ENCODE data around the gene PHTF2.

Gene PHTF2

GRCh38 chr7:77903597-77903996, 105.0 kb downstream of the PHTF2 start:
- DNase-seq (ENCODE audit: low read depth) = peak; percentile 29
- TF ChIP-seq CTCF (IDR thresholded peaks at IDR 0.05; ENCODE audit: low read depth, low read length) (no peak), POLR2A (IDR thresholded peaks at IDR 0.05; ENCODE audit: extremely low read depth, insufficient read length) (no peak), MAX (IDR thresholded peaks at IDR 0.05; ENCODE audit: low read depth, low read length) (no peak), MYC (IDR thresholded peaks at IDR 0.05; ENCODE audit: low read depth, low read length) (no peak)
- H3K4me3 ChIP-seq (ENCODE audit: low read depth, low read length) = no peak overlapping the region

GRCh38 chr7:77904252-77904651, 105.7 kb downstream of the PHTF2 start:
- TF ChIP-seq CTCF (IDR thresholded peaks at IDR 0.05; ENCODE audit: low read depth, low read length) = no peak
- TF ChIP-seq MAX (IDR thresholded peaks at IDR 0.05; ENCODE audit: low read depth, low read length) = no peak
- TF ChIP-seq POLR2A (IDR thresholded peaks at IDR 0.05; ENCODE audit: extremely low read depth, insufficient read length) = no peak
- TF ChIP-seq MYC (IDR thresholded peaks at IDR 0.05; ENCODE audit: low read depth, low read length) = no peak
- H3K4me3 ChIP-seq (ENCODE audit: low read depth, low read length) = no peak overlapping the region
- DNase-seq (ENCODE audit: low read depth) = no peak

GRCh38 chr7:77907281-77907680, 108.7 kb downstream of the PHTF2 start:
- DNase-seq (ENCODE audit: low read depth) = no peak
- no peak overlapping the region for H3K4me3 ChIP-seq (ENCODE audit: low read depth, low read length)
- no peak for TF ChIP-seq MAX (IDR thresholded peaks at IDR 0.05; ENCODE audit: low read depth, low read length)
- no peak for TF ChIP-seq CTCF (IDR thresholded peaks at IDR 0.05; ENCODE audit: low read depth, low read length)
- no peak for TF ChIP-seq MYC (IDR thresholded peaks at IDR 0.05; ENCODE audit: low read depth, low read length)
- TF ChIP-seq POLR2A (IDR thresholded peaks at IDR 0.05; ENCODE audit: extremely low read depth, insufficient read length) = no peak

- no peak for DNase-seq (ENCODE audit: low read depth)
- no peak for TF ChIP-seq POLR2A (IDR thresholded peaks at IDR 0.05; ENCODE audit: extremely low read depth, insufficient read length)
- TF ChIP-seq CTCF (IDR thresholded peaks at IDR 0.05; ENCODE audit: low read depth, low read length) = no peak
- no peak for TF ChIP-seq MYC (IDR thresholded peaks at IDR 0.05; ENCODE audit: low read depth, low read length)
- TF ChIP-seq MAX (IDR thresholded peaks at IDR 0.05; ENCODE audit: low read depth, low read length) = no peak
- no peak overlapping the region for H3K4me3 ChIP-seq (ENCODE audit: low read depth, low read length)
Measured at GRCh38 chr7:77908664-77909063, 110.1 kb downstream of the PHTF2 start.

- TF ChIP-seq MYC (IDR thresholded peaks at IDR 0.05; ENCODE audit: low read depth, low read length) (no peak), POLR2A (IDR thresholded peaks at IDR 0.05; ENCODE audit: extremely low read depth, insufficient read length) (no peak), MAX (IDR thresholded peaks at IDR 0.05; ENCODE audit: low read depth, low read length) (no peak), CTCF (IDR thresholded peaks at IDR 0.05; ENCODE audit: low read depth, low read length) (no peak)
- H3K4me3 ChIP-seq (ENCODE audit: low read depth, low read length) = no peak overlapping the region
- no peak for DNase-seq (ENCODE audit: low read depth)
Measured at GRCh38 chr7:77910124-77910523, 111.6 kb downstream of the PHTF2 start.

GRCh38 chr7:77912293-77912692, 113.7 kb downstream of the PHTF2 start:
- DNase-seq (ENCODE audit: low read depth) = no peak
- no peak overlapping the region for H3K4me3 ChIP-seq (ENCODE audit: low read depth, low read length)
- no peak for TF ChIP-seq POLR2A (IDR thresholded peaks at IDR 0.05; ENCODE audit: extremely low read depth, insufficient read length)
- TF ChIP-seq CTCF (IDR thresholded peaks at IDR 0.05; ENCODE audit: low read depth, low read length) = no peak
- no peak for TF ChIP-seq MYC (IDR thresholded peaks at IDR 0.05; ENCODE audit: low read depth, low read length)
- TF ChIP-seq MAX (IDR thresholded peaks at IDR 0.05; ENCODE audit: low read depth, low read length) = no peak

Measured in NB4 (cell line).